SK-N-SH (cell line): ENCODE data around the gene IGSF9B. TPM values are rescaled to one million over a fixed set of nuclear protein-coding genes. Genes with fewer than 3 reads are reported as not detected.

ENCODE experiments used
- CTCF ChIA-PET: fragments of 300-600, 350-600 bp; formaldehyde crosslinking; extraction: SDS; loops from one replicate; lab custom pipeline; 2021; lab: Yijun Ruan, JAX
- POLR2A ChIA-PET: fragments of 350-600 bp; sonication (Branson Sonifier 250); formaldehyde crosslinking; extraction: SDS; loops from one replicate; lab custom pipeline; 2020; ENCODE audit warnings: antibody characterized with exemption, inconsistent platforms; lab: Yijun Ruan, JAX
- DNase-seq: peaks from one replicate; pipeline ENCODE4 v3.0.0; 2012
- H2AFZ ChIP-seq: fragments of 200-600 bp; sonication (generic); 2 replicates; pipeline ENCODE4 v1.8.1; 2016; ENCODE audit warnings: antibody characterized with exemption, mild to moderate bottlenecking, low read depth
- H3F3A ChIP-seq: fragments of 200-600 bp; sonication (generic); replicated peaks from 2 replicates; pipeline ENCODE3; 2016; ENCODE audit warnings: antibody characterized with exemption, mild to moderate bottlenecking; ENCODE audit not compliant: insufficient read depth
- H3K27ac ChIP-seq, 2 experiments: fragments of 200-500 bp in 1 of 2; fragments of 200-600 bp in 1 of 2; sonication (Bioruptor generic) in 1 of 2; sonication (generic), shearing (Covaris generic) in 1 of 2; 2 replicates each; pipeline versions ENCODE4 v1.5.1 to v1.6.1; 2014 to 2016; ENCODE audit warnings: low read depth in 2 of 2, inconsistent platforms in 1 of 2, low read length in 1 of 2, mild to moderate bottlenecking in 1 of 2, mixed read lengths in 1 of 2
- H3K27me3 ChIP-seq: fragments of 200-600 bp; sonication (generic), shearing (Covaris generic); 2 replicates; pipeline ENCODE4 v1.6.1; 2016; ENCODE audit warnings: mixed run types; ENCODE audit not compliant: insufficient read depth
- H3K36me3 ChIP-seq, 2 experiments: fragments of 200-500 bp in 1 of 2; fragments of 200-600 bp in 1 of 2; sonication (Bioruptor generic) in 1 of 2; sonication (generic) in 1 of 2; replicated peaks in 1 of 2; 2 replicates each; pipeline versions ENCODE3 to v1.5.1; 2014 to 2016; ENCODE audit warnings: low read length in 1 of 2, mild to moderate bottlenecking in 1 of 2; ENCODE audit not compliant: insufficient read depth in 2 of 2, control insufficient read depth in 1 of 2
- H3K4me1 ChIP-seq, 2 experiments: fragments of 200-500 bp in 1 of 2; fragments of 200-600 bp in 1 of 2; sonication (Bioruptor generic) in 1 of 2; sonication (generic), shearing (Covaris generic) in 1 of 2; 2 replicates each; pipeline versions ENCODE4 v1.5.1 to v1.6.1; 2014 to 2016; ENCODE audit warnings: low read depth in 1 of 2, low read length in 1 of 2, mixed run types in 1 of 2; ENCODE audit not compliant: insufficient read depth in 2 of 2, control insufficient read depth in 1 of 2
- H3K4me2 ChIP-seq: fragments of 200-600 bp; sonication (generic), shearing (Covaris generic); 2 replicates; pipeline ENCODE4 v1.6.1; 2017; ENCODE audit warnings: mixed run types
- H3K4me3 ChIP-seq, 2 experiments: fragments of 200-500 bp in 1 of 2; fragments of 200-600 bp in 1 of 2; sonication (Bioruptor generic) in 1 of 2; sonication (generic), shearing (Covaris generic) in 1 of 2; 2 replicates each; pipeline versions ENCODE4 v1.5.1 to v1.8.1; 2014 to 2016; ENCODE audit warnings: low read depth in 2 of 2, inconsistent platforms in 1 of 2, low read length in 1 of 2, mild to moderate bottlenecking in 1 of 2, mixed read lengths in 1 of 2, moderate library complexity in 1 of 2
- H3K79me2 ChIP-seq: fragments of 200-600 bp; sonication (generic); 2 replicates; pipeline ENCODE4 v1.8.1; 2017; ENCODE audit warnings: mild to moderate bottlenecking; ENCODE audit not compliant: insufficient read depth
- H3K9ac ChIP-seq: fragments of 200-600 bp; sonication (generic); 2 replicates; pipeline ENCODE4 v1.6.1; 2017; ENCODE audit warnings: mixed run types
- H3K9me2 ChIP-seq: fragments of 200-600 bp; sonication (generic); 2 replicates; pipeline ENCODE4 v1.6.1; 2017; ENCODE audit warnings: mixed run types
- H3K9me3 ChIP-seq: fragments of 200-600 bp; sonication (generic); 2 replicates; pipeline ENCODE4 v1.6.1; 2017; ENCODE audit warnings: mixed run types, mild to moderate bottlenecking, moderate library complexity
- H4K20me1 ChIP-seq: fragments of 200-600 bp; sonication (generic); 2 replicates; pipeline ENCODE4 v1.6.1; 2017; ENCODE audit warnings: mild to moderate bottlenecking, mixed run types; ENCODE audit not compliant: insufficient read depth
- GABPA ChIP-seq: IDR thresholded peaks from 2 replicates; pipeline ENCODE4 v1.4.0; 2012; ENCODE audit warnings: low read depth, mild to moderate bottlenecking
- MXI1 ChIP-seq: IDR thresholded peaks from 2 replicates; pipeline ENCODE4 v1.6.1; 2012; ENCODE audit warnings: mild to moderate bottlenecking, low read depth, low read length, improper control_type of control experiment
- REST ChIP-seq: IDR thresholded peaks from 2 replicates; pipeline ENCODE4 v1.6.1; 2012; ENCODE audit warnings: mild to moderate bottlenecking, low read depth, low read length, moderate library complexity
- RXRA ChIP-seq: IDR thresholded peaks from 2 replicates; pipeline ENCODE4 v1.4.0; 2012; ENCODE audit warnings: low read depth, mild to moderate bottlenecking, borderline replicate concordance
- SIN3A ChIP-seq: IDR thresholded peaks from 2 replicates; pipeline ENCODE4 v1.6.1; 2012; ENCODE audit warnings: low read depth, mild to moderate bottlenecking, low read length, moderate library complexity, borderline replicate concordance
- SMC3 ChIP-seq: IDR thresholded peaks from 2 replicates; pipeline ENCODE4 v1.6.1; 2012; ENCODE audit warnings: low read depth, low read length, improper control_type of control experiment
- YY1 ChIP-seq: IDR thresholded peaks from 2 replicates; pipeline ENCODE4 v1.4.0; 2012; ENCODE audit warnings: low read depth, mild to moderate bottlenecking
- WGBS: methylation state at CpG from one replicate; pipeline ENCODE4 v1.1.6; 2017; ENCODE audit warnings: low lambda C conversion rate; 5-methylcytosine and 5-hydroxymethylcytosine counted together
- polyA plus RNA-seq, 3 experiments: library from polyadenylated mRNA; depleted of rRNA; stranded (reverse); fragments of >200 nt; gene quantifications; 2 replicates each; pipeline ENCODE4 v1.2.3, GENCODE V29; 2012
- TF ChIP-seq, protein P1 (sequence below): IDR thresholded peaks from 2 replicates; pipeline ENCODE4 v1.4.0; 2012; ENCODE audit warnings: low read depth, borderline replicate concordance
- TF ChIP-seq, protein P2 (sequence below): fragments of 150-350 bp; IDR thresholded peaks from 2 replicates; pipeline ENCODE4 v1.6.1; 2016; ENCODE audit warnings: mild to moderate bottlenecking, low read depth, low read length

The IGSF9B gene
- polyA plus RNA-seq, 1 of the 3 experiments (the other 2 are of a cell fraction) = 0.41 TPM

DNA sequence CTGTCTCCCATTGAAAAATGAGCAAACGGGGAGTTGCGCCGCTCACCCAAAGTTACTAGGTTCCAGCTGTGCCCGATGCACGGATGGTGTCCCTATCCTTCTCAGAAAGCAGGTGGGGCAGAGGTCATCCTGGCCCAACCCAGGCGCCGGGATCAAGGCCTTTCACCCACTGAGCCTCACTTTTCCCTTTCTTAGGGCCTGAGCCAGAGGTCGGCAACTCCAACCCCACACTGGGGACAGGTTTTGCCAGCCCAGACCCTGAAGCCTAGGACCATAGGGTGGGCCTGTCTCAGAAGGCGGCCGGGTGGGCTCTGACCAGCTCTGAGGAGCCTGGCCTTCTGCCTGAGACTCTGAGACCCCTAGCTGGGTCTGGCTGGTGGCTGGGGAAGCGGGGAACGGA is 6.3 kb downstream of the IGSF9B start:
- Histone ChIP-seq H3K79me2 (no peaks in the 10 kb centered on the region), H3K9me3 (no peaks in the 10 kb centered on the region), H3K27me3 (peaks cover 16% of the 10 kb centered on the region), H2AFZ (no peak overlapping the region), H4K20me1 (no peaks in the 10 kb centered on the region), H3K36me3 (no peaks in the 10 kb centered on the region), H3K27ac (peak overlapping the region in 1 of 2 experiments; percentile 89; a peak in 1 of 4 replicates), H3K9ac (no peak overlapping the region), H3K4me2 (no peak overlapping the region), H3K4me1 (peaks cover 0 to 100% of the 10 kb centered on the region in 2 experiments; a peak in 2 of 4 replicates), H3F3A (no peaks in the 10 kb centered on the region), H3K4me3 (no peak overlapping the region), H3K9me2 (no peaks in the 10 kb centered on the region)
- ChIA-PET POLR2A (interaction anchor here (0.7 to 8.3 kb wide), 3 partner anchors 14 to 85 kb away, joined by 3 to 102 read pairs (median 69); no protein-coding TSS in a partner anchor), CTCF (interaction anchor here (2.5 to 16.7 kb wide), 3 partner anchors 25 to 100 kb away, joined by 8 to 200 read pairs (median 72); no protein-coding TSS in a partner anchor)
- TF ChIP-seq, protein P1, sequence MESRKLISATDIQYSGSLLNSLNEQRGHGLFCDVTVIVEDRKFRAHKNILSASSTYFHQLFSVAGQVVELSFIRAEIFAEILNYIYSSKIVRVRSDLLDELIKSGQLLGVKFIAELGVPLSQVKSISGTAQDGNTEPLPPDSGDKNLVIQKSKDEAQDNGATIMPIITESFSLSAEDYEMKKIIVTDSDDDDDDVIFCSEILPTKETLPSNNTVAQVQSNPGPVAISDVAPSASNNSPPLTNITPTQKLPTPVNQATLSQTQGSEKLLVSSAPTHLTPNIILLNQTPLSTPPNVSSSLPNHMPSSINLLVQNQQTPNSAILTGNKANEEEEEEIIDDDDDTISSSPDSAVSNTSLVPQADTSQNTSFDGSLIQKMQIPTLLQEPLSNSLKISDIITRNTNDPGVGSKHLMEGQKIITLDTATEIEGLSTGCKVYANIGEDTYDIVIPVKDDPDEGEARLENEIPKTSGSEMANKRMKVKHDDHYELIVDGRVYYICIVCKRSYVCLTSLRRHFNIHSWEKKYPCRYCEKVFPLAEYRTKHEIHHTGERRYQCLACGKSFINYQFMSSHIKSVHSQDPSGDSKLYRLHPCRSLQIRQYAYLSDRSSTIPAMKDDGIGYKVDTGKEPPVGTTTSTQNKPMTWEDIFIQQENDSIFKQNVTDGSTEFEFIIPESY = no peak
- TF ChIP-seq REST = no peak
- no peak for TF ChIP-seq GABPA
- TF ChIP-seq, protein P2, sequence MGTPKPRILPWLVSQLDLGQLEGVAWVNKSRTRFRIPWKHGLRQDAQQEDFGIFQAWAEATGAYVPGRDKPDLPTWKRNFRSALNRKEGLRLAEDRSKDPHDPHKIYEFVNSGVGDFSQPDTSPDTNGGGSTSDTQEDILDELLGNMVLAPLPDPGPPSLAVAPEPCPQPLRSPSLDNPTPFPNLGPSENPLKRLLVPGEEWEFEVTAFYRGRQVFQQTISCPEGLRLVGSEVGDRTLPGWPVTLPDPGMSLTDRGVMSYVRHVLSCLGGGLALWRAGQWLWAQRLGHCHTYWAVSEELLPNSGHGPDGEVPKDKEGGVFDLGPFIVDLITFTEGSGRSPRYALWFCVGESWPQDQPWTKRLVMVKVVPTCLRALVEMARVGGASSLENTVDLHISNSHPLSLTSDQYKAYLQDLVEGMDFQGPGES = no peak
- TF ChIP-seq SMC3 = no peak
- no peak for TF ChIP-seq YY1
- TF ChIP-seq SIN3A = no peak
- TF ChIP-seq RXRA = no peak
- TF ChIP-seq MXI1 = no peak
- DNase-seq = no peak
- 75% methylated on average over 10 of the region's 12 CpGs for WGBS
